Activated naive CD4-positive, alpha-beta T cell (primary cell): Measurements from ENCODE around the gene LARGE1.

Experiments
- DNase-seq, 4 experiments: peaks; one replicate each; lab custom pipeline; 2025; lab: John Stamatoyannopoulos, UW

Gene LARGE1

DNA sequence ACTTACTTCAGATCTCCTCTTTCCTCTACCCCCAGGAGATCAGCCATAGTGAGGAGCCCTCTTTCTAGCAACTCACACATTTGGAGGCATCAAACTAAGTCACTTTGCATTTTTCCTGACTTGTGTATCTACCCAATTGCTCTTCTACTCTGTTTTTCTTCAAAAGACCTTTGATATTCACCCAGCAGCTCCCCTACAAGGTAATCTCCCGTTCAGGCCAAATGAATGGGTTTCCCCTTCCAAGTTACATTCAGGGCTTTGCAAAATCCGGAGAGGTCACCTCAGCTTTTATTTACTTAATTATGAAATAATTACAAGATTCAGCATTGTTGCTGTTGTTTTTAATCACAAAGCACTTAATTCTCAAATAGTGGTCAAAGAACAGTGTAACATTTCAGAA, 6.1 kb downstream of the LARGE1 start:
- no peak for DNase-seq

DNA sequence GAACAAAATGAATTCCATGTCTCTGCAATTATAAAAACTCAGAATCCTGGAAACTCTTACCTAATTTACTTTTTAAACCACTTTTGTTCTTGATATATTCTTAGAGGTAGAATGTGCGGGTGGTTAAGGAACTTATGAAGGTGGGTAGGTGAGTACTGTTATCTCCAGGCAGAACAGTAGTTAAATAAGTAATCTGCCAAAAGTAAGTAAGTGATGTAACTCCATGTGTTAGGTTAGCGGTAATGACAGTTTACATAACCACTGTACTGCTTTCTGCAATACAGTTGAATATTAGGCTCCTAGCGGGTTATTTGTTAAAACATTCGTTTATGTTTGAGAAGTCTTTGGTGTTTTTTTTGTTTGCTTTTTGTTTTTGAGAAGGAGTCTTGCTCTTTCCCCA, 7.1 kb downstream of the LARGE1 start:
- no peak for DNase-seq

DNA sequence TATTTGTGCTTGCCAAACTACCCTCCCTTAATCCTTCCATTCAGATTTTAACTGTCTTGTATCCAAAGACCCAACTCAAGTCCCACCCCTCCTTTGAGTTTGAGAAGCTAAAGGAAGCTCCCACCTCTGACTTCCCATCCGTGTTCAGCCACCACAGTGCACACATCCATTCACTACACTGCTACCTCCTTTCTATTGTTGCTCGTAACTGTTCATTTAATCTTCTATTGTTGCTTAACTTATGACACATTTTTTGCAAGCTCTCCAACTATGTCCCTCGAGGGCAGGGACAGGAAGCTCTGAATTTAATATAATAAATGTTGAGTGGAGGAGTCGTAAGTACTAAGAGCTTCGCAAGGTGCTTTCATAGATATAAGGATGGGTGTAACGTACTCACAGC, 10.4 kb downstream of the LARGE1 start:
- no peak for DNase-seq

DNA sequence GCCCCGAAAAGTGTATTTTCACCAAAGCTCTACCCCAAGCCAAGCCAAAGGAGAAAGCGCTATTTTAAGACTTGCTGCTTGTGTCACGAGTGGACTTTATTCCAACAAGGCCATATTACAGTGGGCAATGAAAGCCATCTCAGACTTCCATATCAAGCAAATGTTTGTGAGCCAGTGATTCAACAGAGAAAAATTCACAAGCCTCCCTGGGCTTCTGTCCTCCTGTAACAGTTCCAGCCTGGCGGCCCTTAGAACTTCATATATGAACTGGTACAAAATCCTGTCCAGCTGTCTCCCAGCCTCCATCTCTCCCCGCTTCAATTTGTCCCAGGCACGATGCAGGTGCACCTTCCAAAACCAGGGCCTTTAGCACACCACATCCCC, 11.2 kb downstream of the LARGE1 start:
- DNase-seq, result no peak

DNA sequence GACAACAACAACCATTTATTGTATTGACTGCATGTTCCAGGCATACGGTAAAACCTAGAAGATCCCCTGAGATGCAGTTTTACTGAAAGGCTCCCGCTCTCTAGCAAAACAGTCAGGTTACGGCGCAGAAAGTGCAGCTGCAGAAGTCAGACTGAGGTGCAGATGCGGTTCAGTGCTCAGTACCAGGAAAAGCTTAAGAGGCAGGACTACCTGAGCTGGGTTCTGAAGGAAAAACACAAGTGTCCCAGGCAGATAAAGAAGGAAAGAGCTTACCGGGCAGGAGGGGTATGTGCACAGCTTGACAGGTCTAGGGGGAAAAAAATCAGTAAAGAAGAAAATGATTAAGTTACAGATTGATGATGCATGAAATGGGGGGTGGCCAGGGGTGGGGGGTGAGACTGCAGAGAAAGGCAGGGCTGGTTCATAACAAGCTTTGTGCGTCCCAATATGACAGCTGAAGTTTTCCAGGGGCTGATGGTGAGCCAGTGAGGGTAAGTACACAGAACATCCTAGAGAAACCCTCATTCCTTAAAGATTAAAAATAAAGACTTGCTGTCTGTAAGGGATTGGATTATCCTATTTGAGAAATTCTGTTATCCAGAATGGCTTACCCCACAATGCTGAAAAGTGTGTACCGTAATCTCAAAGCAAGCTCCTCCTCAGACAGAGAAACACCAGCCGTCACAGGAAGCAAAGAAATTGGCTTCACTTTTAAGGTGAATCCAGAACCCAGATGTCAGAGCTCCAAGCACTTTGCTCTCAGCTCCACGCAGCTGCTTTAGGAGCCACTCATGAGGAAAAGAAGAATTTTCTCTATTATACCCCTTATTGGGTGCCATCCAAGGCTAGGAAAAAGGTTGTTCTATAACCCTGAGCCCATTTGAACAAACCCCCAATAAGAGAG, 11.9 kb downstream of the LARGE1 start:
- no peak for DNase-seq

DNA sequence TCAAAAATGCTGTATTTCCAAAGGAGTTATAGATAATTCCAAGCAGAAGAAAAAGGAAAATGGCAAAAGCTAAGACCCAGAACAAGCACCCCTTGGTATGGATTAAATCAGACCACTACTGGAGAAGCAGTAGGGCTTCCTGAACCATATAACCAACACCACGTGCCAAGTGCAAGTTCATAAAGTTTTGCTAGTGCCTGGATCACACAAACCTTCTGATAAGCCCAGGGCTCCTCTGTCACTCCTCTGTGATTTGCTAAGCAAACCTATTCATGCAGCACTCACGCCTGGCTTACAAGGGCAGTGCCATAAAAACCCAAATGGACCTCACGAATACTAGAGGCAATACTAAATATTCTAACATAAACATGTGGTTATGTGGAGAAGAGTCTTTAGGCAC, 13.3 kb downstream of the LARGE1 start:
- DNase-seq, result no peak

DNA sequence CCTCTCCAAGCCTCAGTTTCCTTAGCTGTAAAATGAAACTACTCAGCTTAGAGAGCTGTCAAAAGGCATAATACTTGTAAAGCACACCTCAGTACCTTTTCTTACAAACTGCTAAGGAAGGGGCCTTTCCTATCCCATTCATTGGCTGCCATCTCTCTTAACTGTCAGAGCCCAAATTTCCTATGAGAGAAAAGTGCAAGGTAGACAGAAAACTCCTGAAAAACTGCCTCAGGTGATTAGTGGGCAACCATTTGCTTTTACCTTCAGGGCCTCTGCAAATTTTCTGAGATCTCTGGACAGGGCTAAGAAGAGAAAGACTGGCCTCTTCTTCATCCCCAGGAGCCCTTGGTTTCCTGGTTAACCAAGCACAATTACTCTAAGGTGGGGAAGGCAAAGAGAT, 13.8 kb downstream of the LARGE1 start:
- DNase-seq, result no peak

DNA sequence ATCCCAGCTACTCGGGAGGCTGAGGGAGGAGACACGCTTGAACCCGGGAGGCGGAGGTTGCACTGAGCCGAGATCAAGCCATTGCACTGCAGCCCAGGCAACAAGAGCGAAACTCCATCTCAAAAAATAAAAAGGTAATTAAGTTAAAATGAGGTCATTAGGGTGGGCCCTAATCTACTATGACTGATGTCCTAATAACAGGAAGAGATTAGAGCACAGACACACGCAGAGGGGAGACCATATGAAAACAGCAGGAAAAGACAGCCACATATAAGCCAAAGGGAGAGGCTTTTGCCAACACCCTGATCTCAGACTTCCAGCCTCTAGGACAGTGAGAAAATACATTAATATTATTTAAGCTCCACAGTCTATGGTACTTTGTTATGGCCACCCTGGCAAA, 17.3 kb downstream of the LARGE1 start:
- DNase-seq, result no peak

DNA sequence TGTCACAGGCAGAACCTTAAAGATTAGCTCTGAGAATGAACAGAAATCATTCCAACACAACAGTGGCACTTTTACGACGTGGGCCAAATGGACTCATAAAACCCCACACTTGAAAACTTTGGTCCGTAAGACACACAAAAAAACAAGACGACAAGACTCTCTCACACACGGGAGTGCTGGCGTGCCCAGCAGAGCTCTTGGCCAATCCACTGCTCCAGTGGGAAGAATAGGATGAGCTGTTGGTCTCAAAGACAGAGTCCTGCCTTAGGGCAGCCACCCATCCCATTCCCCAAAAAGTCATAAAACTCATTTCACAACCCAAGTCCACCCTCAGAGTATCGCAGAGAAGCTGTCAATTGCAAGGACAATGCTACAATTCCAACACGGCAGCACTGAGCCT, 18.2 kb downstream of the LARGE1 start:
- DNase-seq, result no peak

DNA sequence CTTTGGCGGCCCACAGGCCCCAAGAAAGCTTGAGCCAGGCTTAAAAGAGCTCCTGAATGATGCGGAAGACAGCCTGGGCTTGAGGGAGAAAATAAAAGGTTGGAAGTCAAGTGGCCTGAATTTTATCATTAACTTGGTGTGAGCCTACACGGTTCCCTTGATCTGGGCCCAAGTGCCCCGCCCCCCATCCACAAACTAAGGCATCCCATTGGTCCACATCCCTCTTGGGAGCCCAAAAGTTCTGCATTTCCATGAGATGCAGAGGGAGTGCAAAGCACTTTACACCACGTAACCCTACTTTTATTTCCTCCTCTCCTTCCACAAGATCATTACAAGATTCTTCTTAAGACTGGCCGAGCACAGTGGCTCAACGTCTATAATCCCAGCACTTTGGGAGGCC, 22.2 kb downstream of the LARGE1 start:
- no peak for DNase-seq

DNA sequence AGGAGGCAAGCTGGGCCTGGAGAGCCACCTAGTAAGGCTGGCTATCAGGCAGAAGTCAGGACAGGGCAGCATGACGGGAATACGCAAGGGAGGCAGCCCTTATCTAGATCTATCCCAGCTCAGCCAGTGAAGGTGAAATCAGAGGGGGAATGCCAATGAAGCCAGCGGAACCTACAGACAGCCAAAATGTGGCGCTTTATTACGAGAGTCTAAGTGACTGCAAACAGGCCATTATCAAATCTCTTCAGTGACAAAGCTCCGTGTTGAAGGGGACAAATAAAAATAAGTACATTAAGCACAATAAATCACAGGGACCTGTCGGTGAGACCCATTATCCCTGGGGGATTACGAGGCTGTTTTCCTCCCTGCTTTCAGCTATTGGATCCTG, 22.8 kb downstream of the LARGE1 start:
- DNase-seq, result no peak

DNA sequence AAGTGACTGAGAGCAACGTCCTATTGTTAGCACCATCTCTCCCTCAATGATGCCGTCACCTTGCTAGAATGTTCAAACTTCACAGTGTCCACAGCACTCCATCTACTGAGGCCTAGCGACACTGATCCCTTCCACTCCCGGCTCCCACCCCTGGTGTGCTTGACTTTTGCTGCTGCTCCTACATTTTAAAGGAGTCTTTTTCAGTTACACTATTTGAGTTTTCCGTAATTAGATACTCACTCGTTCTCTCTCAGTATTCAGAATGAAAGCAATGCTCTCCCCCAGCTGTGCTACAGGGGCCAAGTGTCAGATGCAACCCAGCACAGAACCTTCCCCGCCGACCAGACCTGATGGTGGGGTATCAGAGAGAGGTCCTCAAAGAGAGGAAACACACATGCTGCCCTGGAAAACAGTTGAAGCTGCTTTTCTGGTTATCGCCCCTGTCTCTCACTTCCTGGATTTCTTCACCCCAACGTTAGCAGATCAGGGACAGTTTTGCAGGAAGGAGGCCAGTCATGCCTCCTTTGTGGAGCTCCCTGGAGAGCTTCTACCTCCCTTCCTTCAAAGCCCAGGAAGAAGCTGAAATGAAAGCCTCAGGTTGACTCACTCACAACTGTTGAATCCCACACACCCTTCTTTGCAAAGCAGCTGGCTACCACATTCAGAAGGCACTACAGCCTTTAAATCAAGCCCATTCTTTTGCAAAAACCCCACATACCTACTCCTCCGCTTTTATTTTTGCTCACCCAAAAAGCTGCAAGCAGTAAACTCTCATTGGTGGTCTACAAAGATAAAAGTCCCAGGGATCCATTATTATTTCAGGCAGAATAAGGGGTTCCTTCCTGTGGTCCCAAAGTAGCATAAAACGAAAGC, 23.5 kb downstream of the LARGE1 start:
- no peak for DNase-seq

DNA sequence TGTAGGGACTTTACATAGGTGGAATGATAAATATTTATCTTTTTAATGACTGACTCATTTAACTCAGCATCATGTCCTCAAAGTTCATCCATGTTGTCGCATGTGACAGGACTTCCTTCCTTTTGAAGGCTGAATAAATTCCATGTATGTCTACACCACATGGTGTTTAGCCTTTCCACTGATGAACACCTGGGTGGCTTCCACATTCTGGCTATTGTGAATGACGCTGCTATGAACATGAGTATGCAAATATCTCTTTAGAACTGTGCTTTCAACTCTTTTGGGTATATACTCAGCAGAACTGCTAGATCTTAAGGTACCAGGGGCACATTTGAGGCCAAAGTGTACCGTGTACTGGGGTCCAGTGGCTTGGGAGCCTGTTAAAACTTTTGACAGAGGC, 24.1 kb downstream of the LARGE1 start:
- no peak for DNase-seq

DNA sequence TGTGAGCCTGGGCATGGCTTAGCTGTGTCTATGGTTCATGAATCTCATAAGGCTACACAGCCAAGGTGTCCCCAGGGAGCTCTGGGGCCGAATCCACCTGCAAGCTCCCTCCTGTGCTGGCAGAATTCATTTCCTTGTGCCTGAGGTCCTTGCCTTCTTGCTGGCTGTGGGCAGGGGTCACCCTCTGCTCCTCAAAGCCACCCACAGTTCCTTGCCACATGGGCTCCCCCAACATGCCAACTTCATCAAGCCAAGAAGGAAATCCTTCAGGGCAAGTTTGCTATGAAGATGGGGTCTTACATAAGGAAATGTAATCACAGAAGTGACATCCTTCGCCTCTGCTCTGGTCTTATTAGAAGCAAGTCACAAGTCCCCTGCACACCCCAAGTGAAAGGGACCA, 24.8 kb downstream of the LARGE1 start:
- DNase-seq, result no peak

DNA sequence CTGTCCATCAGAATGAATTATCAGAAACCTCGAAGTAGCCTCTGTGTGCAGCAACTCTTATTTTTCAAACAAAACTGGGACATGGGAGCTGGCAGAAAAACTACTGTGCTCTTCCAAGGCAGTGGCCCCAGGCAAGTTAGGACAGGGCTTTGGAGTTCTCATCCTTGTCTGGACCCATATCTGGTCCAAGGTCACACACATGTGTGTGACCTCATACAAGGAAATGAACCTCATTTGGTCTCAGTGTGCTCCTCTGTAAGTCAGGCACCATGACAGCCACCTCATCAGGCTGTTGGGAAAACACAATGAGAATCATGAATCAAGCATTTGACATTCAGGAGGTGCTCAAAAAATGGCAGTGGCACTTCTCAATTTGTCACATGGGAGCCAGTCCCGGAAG, 25.8 kb downstream of the LARGE1 start:
- DNase-seq, result no peak

DNA sequence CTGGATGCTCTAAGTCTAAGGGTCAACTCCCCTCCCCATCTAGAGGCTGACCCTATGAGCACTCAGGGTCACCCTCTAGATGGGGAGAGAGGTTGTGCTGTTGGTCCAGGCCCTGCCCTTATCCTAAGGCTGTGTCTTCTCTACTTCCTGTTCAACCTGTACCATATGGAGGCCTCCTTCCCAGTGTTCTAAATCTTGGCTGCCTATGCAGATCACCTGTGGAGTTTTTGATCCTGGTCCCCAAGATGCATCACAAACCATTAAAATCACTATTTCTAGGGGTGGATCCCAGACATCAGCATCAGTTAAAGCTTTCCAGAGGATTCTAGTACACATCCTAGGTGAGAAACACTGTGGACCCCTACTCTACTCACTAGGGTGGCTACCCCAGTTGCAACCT, 26.2 kb downstream of the LARGE1 start:
- DNase-seq, result no peak

DNA sequence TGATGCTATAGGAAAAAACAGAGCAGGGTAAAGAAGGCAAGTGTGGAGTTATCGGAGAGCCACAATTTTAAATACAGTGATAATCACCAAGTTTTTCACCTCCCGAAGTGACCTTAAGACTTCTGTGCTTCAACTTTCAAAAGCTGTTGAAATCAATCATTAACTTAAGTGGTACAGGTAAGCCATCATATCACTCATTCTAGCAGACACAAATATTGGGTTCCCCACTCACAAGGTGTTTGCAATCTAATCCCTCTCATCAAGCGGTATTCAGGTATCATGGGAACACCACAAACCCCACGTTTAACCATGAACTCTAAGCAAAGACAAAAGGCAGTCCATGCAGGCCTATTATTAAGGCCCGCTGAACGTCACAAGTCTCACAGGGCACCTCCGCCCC, 26.8 kb downstream of the LARGE1 start:
- no peak for DNase-seq

DNA sequence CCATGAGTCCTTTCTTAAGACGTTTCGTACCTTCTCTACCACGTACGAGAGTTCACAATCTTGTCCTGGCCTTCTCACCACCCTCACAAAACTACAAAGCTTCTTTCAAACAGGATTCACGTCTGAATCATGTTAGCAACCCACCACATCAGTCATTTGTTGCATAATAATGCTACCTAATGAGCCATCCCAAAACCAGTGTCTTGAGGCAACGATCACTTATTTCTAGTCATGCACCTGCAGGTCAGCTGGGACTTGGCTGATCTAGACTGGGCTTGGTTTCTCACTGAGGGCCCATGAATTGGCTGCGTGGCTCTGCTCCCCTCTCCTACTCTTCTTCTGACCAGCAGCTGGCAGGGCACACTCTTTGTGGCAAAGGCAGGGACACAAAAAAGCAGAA, 28.3 kb downstream of the LARGE1 start:
- DNase-seq, result no peak

DNA sequence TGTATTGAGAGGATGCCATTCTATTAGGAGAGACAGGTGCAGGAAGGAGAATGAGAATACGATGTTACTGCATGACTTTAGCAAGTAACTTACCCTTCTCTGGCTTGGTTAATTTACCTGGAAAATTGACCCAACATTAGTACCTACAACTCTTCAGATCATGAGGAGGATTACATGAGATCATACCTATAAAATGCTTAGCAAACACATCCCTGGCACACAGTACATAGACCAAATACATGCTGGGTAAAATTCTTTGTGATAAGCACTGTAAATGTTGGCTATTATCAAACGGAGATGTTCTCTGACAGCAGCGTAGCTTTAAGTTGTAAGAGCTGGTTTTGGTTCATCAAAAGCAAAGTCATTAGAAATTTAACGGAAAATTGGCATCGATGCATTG, 28.8 kb downstream of the LARGE1 start:
- no peak for DNase-seq

DNA sequence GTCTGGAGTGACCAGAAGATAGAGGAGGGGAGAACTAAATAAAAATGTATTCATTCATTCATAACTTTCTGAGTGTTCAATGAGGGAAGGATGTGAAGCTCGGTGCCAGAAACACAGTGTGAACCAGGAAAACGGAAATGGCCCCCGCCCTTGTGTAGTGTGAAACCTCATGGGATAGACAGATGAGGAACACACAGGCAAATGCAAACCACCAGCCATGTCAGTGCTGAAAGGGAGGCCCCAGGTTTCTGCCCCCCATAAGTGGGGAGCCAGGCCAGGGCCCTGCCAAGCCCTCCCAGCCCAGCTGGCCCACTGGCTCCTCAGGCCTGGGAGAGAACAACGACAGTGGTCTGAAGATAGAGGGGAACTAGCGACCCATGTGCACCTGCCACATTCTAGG, 30.5 kb downstream of the LARGE1 start:
- no peak for DNase-seq

DNA sequence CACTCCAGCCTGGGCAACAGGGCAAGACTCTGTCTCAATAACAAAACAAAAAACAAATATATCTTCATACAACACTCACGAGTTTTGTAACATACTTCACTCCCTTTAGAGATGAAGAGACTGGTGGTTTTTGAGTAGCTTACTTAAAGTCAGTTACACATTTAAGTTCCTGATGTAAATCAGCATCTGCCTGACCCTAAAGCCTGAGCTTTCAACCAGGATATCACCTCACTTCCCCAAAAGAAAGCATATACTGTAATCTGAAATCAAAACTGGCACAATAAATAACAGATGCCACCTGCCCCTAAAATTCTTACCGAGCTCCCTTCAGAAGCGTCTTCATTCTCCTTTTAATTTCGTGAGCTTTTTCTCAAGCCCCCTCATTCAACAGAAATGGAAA, 31.5 kb downstream of the LARGE1 start:
- no peak for DNase-seq

DNA sequence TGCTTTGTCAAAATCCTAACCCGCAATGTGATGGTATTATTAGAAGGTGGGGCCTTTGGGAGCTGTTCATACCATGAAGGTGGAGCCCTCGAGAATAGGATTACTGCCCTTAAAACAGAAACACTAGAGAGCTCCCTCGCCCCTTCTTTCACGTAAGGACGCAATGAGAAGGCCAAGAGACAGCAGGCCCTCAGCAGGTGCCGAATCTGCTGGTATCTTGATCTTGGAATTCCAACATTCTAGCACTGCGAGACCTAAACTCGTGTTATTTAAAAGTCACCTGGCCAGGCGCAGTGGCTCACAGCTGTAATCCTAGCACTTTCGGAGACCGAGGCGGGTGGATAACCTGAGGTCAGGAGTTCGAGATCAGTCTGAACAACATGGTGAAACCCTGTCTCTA, 33.1 kb downstream of the LARGE1 start:
- no peak for DNase-seq

DNA sequence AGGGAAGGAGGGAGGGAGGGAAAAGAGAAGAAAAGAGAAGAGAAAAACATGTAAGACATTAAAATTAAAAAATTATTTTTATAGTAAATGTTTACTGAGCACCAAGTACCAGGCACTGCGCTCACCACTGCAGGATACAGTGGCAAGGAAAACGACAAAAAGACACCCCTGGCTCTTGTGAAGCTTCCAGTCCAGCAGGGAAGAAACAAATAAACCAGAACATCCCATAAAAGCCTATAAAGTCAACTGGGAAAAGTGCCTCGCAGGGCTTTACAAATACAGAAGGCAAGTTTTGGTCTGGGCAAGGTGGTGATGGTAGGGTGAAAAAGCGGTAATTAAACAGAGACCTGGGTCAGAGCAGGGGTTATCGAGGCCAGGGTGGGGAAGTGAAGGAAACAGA, 33.6 kb downstream of the LARGE1 start:
- DNase-seq, result no peak
